ENCODE data around the gene INPP5A. TPM values are rescaled to one million over a fixed set of nuclear protein-coding genes. Genes with fewer than 3 reads are reported as not detected.
A peak's percentile ranks its signal among the peaks of the same experiment; 100 is the strongest.

Gene INPP5A
- total RNA-seq, 4 donors from 2014 or later, result 34.8 to 80.8 (median 52.8) TPM

DNA sequence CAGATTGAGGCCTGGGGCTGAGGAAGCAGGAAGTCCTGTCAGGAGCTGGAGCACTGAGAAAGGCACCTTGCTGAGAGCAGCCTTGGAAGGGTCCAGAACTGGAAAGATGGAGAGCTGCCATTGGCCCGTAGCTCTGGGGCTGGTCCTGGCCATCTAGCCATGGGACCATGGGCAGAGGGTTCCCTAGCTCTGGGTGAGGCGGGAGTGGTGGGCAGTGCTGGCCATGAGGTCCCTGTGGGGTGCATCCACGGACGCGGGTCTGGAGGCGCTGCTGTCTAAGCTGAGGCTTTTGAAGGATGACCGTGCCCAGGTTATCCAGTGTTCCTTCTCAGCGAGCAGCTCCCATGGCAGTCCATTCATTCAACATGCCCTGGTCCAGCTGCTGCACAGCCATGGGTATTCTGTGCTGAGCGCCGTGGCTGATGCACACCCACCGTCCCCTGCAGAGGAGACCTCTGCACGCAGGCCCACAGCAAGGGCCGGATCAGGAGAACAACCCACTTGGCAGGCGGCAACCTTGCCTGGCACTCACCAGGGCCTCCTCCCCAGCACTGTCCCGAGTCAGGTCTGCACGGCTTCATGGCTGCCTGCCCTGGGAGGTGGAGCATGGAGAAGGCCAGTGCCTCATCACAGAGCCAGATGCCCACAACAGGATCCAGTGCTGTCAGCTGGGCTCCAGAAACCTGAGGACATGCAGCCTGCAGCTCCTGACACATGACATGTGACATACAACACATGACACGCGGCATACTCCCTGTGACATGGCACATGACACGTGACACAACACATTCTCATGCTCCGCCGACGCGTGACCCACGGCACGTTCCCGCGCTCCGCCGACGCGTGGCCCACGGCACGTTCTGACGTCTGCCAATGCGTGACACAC, 121.9 kb downstream of the INPP5A start:
- in situ Hi-C loops (cut with MboI; ENCODE audit: low pct_ligation_motif_present in 1 of 4, low pct_unique_long_range_greater_than_20kb in 1 of 4, low sequenced_read_pairs in 3 of 4), result no loop called here
- no peaks in the 10 kb centered on the region for H3K27me3 ChIP-seq
- intact Hi-C loops (cut with DNase I; ENCODE audit: low total_unique reads), result loop anchor here (10.0 kb wide), 1 partner anchor 125 kb away; the partner anchor contains the start of gene NKX6-2
- H3K4me1 ChIP-seq, result no peaks in the 10 kb centered on the region
- WGBS, 2 donors (ENCODE audit: low coverage in 1 of 2), result 89 to 91% methylated on average over 15 to 32 of the region's 35 CpGs
- no peak overlapping the region for H3K27ac ChIP-seq
- TF ChIP-seq, protein P1, sequence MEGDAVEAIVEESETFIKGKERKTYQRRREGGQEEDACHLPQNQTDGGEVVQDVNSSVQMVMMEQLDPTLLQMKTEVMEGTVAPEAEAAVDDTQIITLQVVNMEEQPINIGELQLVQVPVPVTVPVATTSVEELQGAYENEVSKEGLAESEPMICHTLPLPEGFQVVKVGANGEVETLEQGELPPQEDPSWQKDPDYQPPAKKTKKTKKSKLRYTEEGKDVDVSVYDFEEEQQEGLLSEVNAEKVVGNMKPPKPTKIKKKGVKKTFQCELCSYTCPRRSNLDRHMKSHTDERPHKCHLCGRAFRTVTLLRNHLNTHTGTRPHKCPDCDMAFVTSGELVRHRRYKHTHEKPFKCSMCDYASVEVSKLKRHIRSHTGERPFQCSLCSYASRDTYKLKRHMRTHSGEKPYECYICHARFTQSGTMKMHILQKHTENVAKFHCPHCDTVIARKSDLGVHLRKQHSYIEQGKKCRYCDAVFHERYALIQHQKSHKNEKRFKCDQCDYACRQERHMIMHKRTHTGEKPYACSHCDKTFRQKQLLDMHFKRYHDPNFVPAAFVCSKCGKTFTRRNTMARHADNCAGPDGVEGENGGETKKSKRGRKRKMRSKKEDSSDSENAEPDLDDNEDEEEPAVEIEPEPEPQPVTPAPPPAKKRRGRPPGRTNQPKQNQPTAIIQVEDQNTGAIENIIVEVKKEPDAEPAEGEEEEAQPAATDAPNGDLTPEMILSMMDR (IDR thresholded peaks at IDR 0.05), result no peak
- TF ChIP-seq POLR2A (IDR thresholded peaks at IDR 0.05) (no peak), POLR2AphosphoS5 (IDR thresholded peaks at IDR 0.05) (peak in 1 of 3 donors; percentile 75), EP300 (IDR thresholded peaks at IDR 0.05; ENCODE audit: low read depth) (no peak)
- no peak for DNase-seq
- H3K9me3 ChIP-seq, result no peaks in the 10 kb centered on the region
- H3K36me3 ChIP-seq, result no peaks in the 10 kb centered on the region
- H3K4me3 ChIP-seq, result no peak overlapping the region

DNA sequence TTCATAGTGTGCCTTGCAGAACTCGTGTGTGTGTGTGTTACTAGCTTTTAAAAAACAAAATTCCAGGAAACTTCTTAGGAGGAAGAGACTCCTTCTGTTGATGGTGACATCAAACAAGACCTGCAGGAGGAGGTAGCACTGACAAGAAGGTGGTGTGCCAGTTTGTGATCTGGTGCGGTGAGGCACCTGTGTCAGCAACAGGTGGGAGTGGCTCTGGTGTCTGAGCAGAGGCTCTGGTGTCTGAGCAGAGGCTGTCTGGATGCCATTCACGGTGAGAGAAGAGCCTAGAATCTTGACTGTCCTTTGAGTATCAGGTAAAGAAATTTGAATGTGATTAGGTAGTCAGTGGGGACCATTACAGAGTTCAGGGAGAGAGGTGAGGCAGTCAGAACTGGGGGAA, 122.8 kb downstream of the INPP5A start:
- H3K27me3 ChIP-seq, result no peaks in the 10 kb centered on the region
- H3K4me1 ChIP-seq, result no peaks in the 10 kb centered on the region
- H3K4me3 ChIP-seq, result no peak overlapping the region
- intact Hi-C loops (cut with DNase I; ENCODE audit: low total_unique reads), result no loop called here
- 87 to 94% methylated on average over 3 of the region's 3 CpGs for WGBS, 2 donors (ENCODE audit: low coverage in 1 of 2)
- H3K9me3 ChIP-seq, result no peaks in the 10 kb centered on the region
- TF ChIP-seq EP300 (IDR thresholded peaks at IDR 0.05; ENCODE audit: low read depth) (no peak), POLR2AphosphoS5 (IDR thresholded peaks at IDR 0.05) (no peak), POLR2A (IDR thresholded peaks at IDR 0.05) (no peak)
- TF ChIP-seq, protein P1 (IDR thresholded peaks at IDR 0.05), result no peak
- H3K36me3 ChIP-seq, result no peaks in the 10 kb centered on the region
- in situ Hi-C loops (cut with MboI; ENCODE audit: low pct_ligation_motif_present in 1 of 4, low pct_unique_long_range_greater_than_20kb in 1 of 4, low sequenced_read_pairs in 3 of 4), result no loop called here
- no peak for DNase-seq
- no peak overlapping the region for H3K27ac ChIP-seq

DNA sequence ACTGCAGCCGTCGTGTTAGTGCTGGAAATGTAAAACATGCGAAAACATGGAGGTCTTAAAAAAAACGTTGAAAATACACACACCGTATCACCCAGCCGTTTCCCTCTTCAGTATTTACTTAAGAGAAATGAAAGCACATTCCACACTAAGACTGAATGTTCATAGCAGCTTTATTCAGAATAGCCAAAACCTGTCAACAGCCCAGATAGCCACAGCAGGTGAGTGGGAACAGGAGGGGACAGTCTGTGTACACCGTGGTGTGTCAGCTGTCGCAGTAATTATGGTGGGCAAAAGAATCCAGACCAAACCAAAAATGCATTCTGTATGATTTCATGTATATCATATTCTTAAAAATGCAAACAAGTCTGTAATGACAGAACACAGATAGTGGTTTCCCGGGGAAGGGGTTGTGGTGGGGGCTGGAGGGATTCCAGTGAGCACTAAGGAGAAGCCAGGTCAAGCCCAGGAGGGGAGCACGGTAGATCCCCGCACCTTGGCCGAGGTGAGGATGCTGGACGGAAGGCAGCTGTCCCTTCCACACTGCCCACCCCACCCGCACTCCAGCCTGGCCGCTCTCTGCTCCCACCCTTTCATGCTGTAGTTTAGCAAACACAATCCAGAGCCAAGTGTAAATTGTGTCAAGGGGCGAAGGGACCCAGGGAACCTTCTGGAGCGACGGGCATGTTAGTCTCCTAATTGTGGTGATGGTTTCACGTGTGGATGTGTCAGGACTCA, 124.8 kb downstream of the INPP5A start:
- Histone ChIP-seq H3K36me3 (no peaks in the 10 kb centered on the region), H3K9me3 (no peaks in the 10 kb centered on the region), H3K27ac (no peak overlapping the region), H3K4me3 (no peak overlapping the region), H3K4me1 (no peaks in the 10 kb centered on the region), H3K27me3 (no peaks in the 10 kb centered on the region)
- no peak for TF ChIP-seq POLR2AphosphoS5 (IDR thresholded peaks at IDR 0.05)
- DNase-seq, result no peak
- WGBS, 2 donors (ENCODE audit: low coverage in 1 of 2), result 83 to 85% methylated on average over 13 to 19 of the region's 19 CpGs
- intact Hi-C loops (cut with DNase I; ENCODE audit: low total_unique reads), result no loop called here
- in situ Hi-C loops (cut with MboI; ENCODE audit: low pct_ligation_motif_present in 1 of 4, low pct_unique_long_range_greater_than_20kb in 1 of 4, low sequenced_read_pairs in 3 of 4), result no loop called here

DNA sequence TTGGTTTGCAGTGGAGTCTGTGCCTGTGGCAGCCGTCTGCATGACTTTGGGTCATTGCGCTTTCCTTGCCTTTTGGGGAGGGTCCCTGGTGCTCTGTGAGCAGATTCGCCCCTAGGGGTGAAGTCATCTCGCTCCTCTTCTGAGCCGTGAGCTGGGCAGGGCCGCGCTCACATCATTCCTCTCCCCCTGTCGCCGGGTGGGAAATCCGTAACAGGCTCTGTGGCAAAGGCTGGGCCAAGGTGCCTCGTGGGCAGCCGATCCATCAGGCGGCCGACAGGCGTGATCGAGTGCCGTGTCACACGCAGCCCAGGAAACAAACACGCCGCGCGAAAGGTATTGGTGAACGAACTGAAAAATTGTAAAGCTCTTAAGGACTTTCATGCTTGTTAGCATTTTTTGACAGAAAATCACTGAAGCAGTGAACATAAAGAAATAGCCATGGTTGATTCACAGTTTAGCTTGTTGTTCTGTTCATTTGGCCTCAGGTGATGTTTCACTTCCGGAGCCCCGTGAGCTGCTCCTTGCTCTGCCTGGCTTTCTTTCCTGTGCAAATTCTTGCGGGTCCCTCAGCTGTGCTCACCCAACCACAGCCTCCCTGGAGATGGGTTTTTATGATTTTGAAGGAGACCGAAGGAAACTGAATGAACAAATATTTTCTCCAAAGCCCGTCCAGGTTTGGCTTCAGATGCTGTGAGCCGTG, 126.2 kb downstream of the INPP5A start:
- WGBS, 2 donors (ENCODE audit: low coverage in 1 of 2), result 95 to 96% methylated on average over 5 to 29 of the region's 29 CpGs
- TF ChIP-seq POLR2A (IDR thresholded peaks at IDR 0.05) (no peak), EP300 (IDR thresholded peaks at IDR 0.05; ENCODE audit: low read depth) (no peak)
- Histone ChIP-seq H3K4me1 (no peaks in the 10 kb centered on the region), H3K27me3 (no peaks in the 10 kb centered on the region), H3K9me3 (no peaks in the 10 kb centered on the region), H3K36me3 (no peaks in the 10 kb centered on the region), H3K4me3 (no peak overlapping the region), H3K27ac (no peak overlapping the region)
- in situ Hi-C loops (cut with MboI; ENCODE audit: low pct_ligation_motif_present in 1 of 4, low pct_unique_long_range_greater_than_20kb in 1 of 4, low sequenced_read_pairs in 3 of 4), result no loop called here
- no peak for DNase-seq
- intact Hi-C loops (cut with DNase I; ENCODE audit: low total_unique reads), result no loop called here

DNA sequence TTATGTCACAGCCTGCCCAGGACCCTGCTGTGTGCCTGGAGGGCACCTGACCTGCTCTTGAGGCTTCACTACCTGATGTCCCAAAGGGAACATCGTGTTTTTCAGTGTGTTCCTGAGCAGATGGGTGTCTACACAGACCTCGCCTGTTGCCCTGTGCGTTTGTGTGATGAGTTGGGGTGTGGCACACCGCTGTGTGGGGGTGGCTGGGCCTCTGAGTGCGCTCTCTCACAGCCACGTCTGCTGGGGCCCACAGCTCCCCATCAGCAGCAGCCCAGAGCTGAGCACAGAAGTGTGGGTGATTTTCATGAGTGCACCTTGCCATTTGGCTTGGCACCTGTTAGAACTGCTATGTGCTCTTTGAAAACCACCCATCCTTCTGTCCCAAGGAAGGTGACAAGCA, 126.8 kb downstream of the INPP5A start:
- TF ChIP-seq POLR2A (IDR thresholded peaks at IDR 0.05) (no peak), EP300 (IDR thresholded peaks at IDR 0.05; ENCODE audit: low read depth) (no peak), POLR2AphosphoS5 (IDR thresholded peaks at IDR 0.05) (no peak)
- TF ChIP-seq, protein P1 (IDR thresholded peaks at IDR 0.05), result no peak
- no peaks in the 10 kb centered on the region for H3K9me3 ChIP-seq
- in situ Hi-C loops (cut with MboI; ENCODE audit: low pct_ligation_motif_present in 1 of 4, low pct_unique_long_range_greater_than_20kb in 1 of 4, low sequenced_read_pairs in 3 of 4), result no loop called here
- intact Hi-C loops (cut with DNase I; ENCODE audit: low total_unique reads), result no loop called here
- DNase-seq, result no peak
- no peak overlapping the region for H3K27ac ChIP-seq
- H3K27me3 ChIP-seq, result no peaks in the 10 kb centered on the region
- no peaks in the 10 kb centered on the region for H3K36me3 ChIP-seq
- H3K4me1 ChIP-seq, result no peaks in the 10 kb centered on the region
- H3K4me3 ChIP-seq, result no peak overlapping the region
- 57% methylated on average over 3 of the region's 6 CpGs; no CpG with 5 or more reads in 1 of the 2 donors for WGBS, 2 donors (ENCODE audit: low coverage in 1 of 2)

Measured in transverse colon (tissue), 4 donors.